HG03378 (cell line): Measurements from ENCODE around the gene SLC66A1.

ENCODE experiments used
- ATAC-seq: cut with Tn5 transposase; IDR thresholded peaks from one replicate; pipeline ENCODE4 v1.9.1; 2021; ENCODE audit warnings: mild to moderate bottlenecking, moderate library complexity; ENCODE audit not compliant: unreplicated experiment

The SLC66A1 gene

DNA sequence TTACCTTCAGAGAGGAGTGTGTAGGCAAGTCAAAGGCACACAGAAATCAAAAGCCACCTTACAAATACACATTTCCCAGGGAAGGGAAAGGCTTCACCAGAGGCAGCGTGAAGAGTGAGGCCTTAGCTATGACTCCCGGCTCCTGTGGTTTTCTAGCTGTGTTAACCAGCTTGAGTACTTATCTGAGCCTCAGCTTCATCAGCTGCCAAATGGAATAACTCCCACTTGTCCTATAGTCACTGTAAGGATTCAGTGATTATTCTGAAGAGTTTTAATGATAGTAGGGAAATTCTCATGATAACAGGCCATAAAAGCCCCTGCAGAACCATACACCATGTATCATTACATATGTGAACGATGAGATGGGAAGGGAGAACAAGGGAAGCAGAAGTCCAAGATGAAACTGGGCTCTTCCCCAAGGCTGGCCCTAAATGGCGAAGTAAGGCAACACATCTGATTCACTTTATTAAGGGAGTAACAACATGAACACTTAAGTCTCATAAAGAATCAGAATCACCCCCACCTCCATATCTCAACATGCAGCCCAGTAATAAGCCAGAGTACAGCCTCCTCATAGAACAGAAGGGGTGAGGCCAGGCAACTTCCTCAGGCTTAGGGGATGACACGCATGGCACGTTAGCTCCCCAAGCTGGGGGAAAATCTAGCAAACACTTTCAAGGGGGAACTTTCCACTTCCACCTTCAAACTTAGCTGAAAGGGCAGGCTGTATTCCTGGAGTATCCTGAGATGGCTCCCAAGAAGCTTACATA, 63.7 kb downstream of the SLC66A1 start:
- no peak for ATAC-seq

GRCh38 chr1:19376428-19377372, 64.6 kb downstream of the SLC66A1 start:
- ATAC-seq = no peak

DNA sequence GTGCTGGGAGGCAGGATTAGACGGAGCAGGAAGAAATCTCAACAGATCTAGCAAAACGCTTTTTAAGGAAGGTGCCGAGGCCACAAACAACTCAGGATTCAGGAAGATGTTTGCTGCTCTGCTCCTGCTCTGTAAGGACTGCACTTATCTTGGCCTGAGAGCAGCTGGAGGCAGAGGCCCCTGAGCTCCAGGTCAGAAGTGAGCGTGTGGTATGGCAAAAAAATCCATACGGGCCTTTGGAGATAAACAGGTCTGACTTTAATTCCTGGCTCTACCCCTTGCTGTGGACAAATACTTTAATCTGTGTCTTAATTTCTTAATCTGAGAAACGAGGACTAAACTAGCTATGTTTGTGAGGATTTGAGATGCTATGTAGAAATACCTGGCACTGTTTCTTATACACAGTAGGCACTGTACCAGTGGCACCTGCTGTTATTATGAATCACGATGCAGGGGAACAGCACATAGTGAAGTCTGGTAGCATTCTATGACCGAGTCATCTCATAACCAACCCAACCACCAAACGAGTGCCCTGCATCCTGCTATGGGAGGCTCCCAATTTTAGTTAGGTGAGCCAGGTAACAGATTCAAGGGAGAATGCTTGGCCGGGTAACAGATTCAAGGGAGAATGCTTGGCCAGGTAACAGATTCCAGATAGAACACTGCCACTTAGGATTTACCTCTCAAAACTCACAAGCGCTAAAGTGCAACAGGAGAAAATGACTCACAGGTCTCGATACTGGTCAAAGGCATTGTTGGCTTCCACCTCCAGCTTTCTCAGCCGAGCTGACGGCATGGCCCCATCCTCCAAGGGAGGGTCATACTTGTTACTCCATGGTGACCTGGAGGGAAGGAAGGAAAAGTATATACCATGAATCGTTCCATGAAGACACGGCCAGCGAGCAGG, 65.9 kb downstream of the SLC66A1 start:
- ATAC-seq = no peak
